OCI-LY1 (cell line): ENCODE data around the gene C1orf116.

ENCODE experiments used
- H2AFZ ChIP-seq: fragments of 200-600 bp; sonication (generic), shearing (Covaris generic); 2 replicates; pipeline ENCODE4 v1.6.0; 2014; ENCODE audit warnings: antibody characterized with exemption, mild to moderate bottlenecking, low read length
- H3F3A ChIP-seq: fragments of 200-600 bp; sonication (generic), shearing (Covaris generic); 2 replicates; pipeline ENCODE4 v1.6.0; 2014; ENCODE audit warnings: mild to moderate bottlenecking, antibody characterized with exemption, low read length, moderate library complexity; ENCODE audit not compliant: insufficient read depth
- H3K27ac ChIP-seq: fragments of 200-600 bp; sonication (generic); 2 replicates; pipeline ENCODE4 v1.5.1; 2014; ENCODE audit warnings: low read length, mixed run types, mild to moderate bottlenecking, low read depth; ENCODE audit not compliant: poor library complexity, severe bottlenecking
- H3K27me3 ChIP-seq: fragments of 200-600 bp; sonication (generic); 2 replicates; pipeline ENCODE4 v1.6.0; 2014; ENCODE audit warnings: antibody characterized with exemption, mild to moderate bottlenecking, low read length, moderate library complexity; ENCODE audit not compliant: insufficient read depth
- H3K36me3 ChIP-seq: fragments of 200-600 bp; sonication (generic); 2 replicates; pipeline ENCODE4 v1.6.1; 2014; ENCODE audit warnings: mild to moderate bottlenecking, antibody characterized with exemption, low read length, moderate library complexity, mixed read lengths; ENCODE audit not compliant: insufficient read depth
- H3K4me1 ChIP-seq: fragments of 200-600 bp; sonication (generic); 2 replicates; pipeline ENCODE4 v1.5.1; 2014; ENCODE audit warnings: mild to moderate bottlenecking, low read length, moderate library complexity; ENCODE audit not compliant: insufficient read depth, severe bottlenecking
- H3K4me2 ChIP-seq: fragments of 200-600 bp; sonication (generic), shearing (Covaris generic); 2 replicates; pipeline ENCODE4 v1.6.1; 2014; ENCODE audit warnings: low read length
- H3K4me3 ChIP-seq: fragments of 200-600 bp; sonication (generic); 2 replicates; pipeline ENCODE4 v1.5.1; 2014; ENCODE audit warnings: low read length, low read depth, mild to moderate bottlenecking, mixed read lengths; ENCODE audit not compliant: poor library complexity, severe bottlenecking
- H3K79me2 ChIP-seq: fragments of 200-600 bp; shearing (Covaris generic); 2 replicates; pipeline ENCODE4 v1.6.1; 2016; ENCODE audit warnings: mixed run types, low read length, mixed read lengths; ENCODE audit not compliant: insufficient read depth
- H3K9ac ChIP-seq: fragments of 200-600 bp; sonication (generic), shearing (Covaris generic); 2 replicates; pipeline ENCODE4 v1.6.1; 2014; ENCODE audit warnings: mild to moderate bottlenecking, low read length, mixed read lengths
- H3K9me2 ChIP-seq: fragments of 200-600 bp; sonication (generic), shearing (Covaris generic); 2 replicates; pipeline ENCODE4 v1.6.1; 2014; ENCODE audit warnings: low read depth, mild to moderate bottlenecking, low read length, mixed read lengths
- H3K9me3 ChIP-seq: fragments of 200-600 bp; shearing (Covaris generic); 2 replicates; pipeline ENCODE4 v1.6.1; 2014; ENCODE audit warnings: low read length, mixed read lengths
- H4K20me1 ChIP-seq: fragments of 200-600 bp; sonication (generic), shearing (Covaris generic); 2 replicates; pipeline ENCODE4 v1.6.0; 2016; ENCODE audit warnings: mild to moderate bottlenecking, low read length; ENCODE audit not compliant: insufficient read depth
- CTCF ChIP-seq: fragments of 200-600 bp; sonication (generic), shearing (Covaris generic); IDR thresholded peaks from 2 replicates; pipeline ENCODE4 v1.5.1; 2017; ENCODE audit warnings: mild to moderate bottlenecking, antibody characterized with exemption, low read length, moderate library complexity, mixed read lengths
- EZH2 ChIP-seq: fragments of 200-600 bp; sonication (generic), shearing (Covaris generic); IDR thresholded peaks from 2 replicates; pipeline ENCODE4 v1.8.0; 2017; ENCODE audit warnings: borderline replicate concordance, mixed run types, mild to moderate bottlenecking, antibody characterized with exemption, low read length, moderate library complexity, mixed read lengths

The C1orf116 gene

GRCh38 chr1:207019661-207020060 lies 12.9 kb downstream of the C1orf116 start:
- H3K27ac ChIP-seq, result no peak overlapping the region
- no peaks in the 10 kb centered on the region for H3K9me3 ChIP-seq
- no peak overlapping the region for H3K9ac ChIP-seq
- H3F3A ChIP-seq, result no peaks in the 10 kb centered on the region
- no peak overlapping the region for H2AFZ ChIP-seq
- no peaks in the 10 kb centered on the region for H4K20me1 ChIP-seq
- H3K4me3 ChIP-seq, result no peak overlapping the region
- H3K4me1 ChIP-seq, result no peaks in the 10 kb centered on the region
- H3K27me3 ChIP-seq, result no peaks in the 10 kb centered on the region
- H3K79me2 ChIP-seq, result no peaks in the 10 kb centered on the region
- H3K9me2 ChIP-seq, result no peaks in the 10 kb centered on the region
- no peak overlapping the region for H3K4me2 ChIP-seq
- H3K36me3 ChIP-seq, result no peaks in the 10 kb centered on the region
- TF ChIP-seq EZH2, result no peak
- TF ChIP-seq CTCF, result no peak

- Histone ChIP-seq H3K9ac (no peak overlapping the region), H2AFZ (no peak overlapping the region), H3K27ac (no peak overlapping the region), H3K27me3 (no peaks in the 10 kb centered on the region), H4K20me1 (no peaks in the 10 kb centered on the region), H3K79me2 (no peaks in the 10 kb centered on the region), H3K36me3 (no peaks in the 10 kb centered on the region), H3K9me3 (no peaks in the 10 kb centered on the region), H3K4me1 (no peaks in the 10 kb centered on the region), H3K9me2 (no peaks in the 10 kb centered on the region), H3K4me2 (no peak overlapping the region), H3K4me3 (no peak overlapping the region), H3F3A (no peaks in the 10 kb centered on the region)
- no peak for TF ChIP-seq EZH2
- TF ChIP-seq CTCF, result no peak
These were observed 13.4 kb downstream of the C1orf116 start for GRCh38 chr1:207019161-207019560.

GRCh38 chr1:207018707-207019106 lies 13.8 kb downstream of the C1orf116 start:
- no peak overlapping the region for H3K9ac ChIP-seq
- H2AFZ ChIP-seq, result no peak overlapping the region
- no peaks in the 10 kb centered on the region for H3K4me1 ChIP-seq
- H3K4me3 ChIP-seq, result no peak overlapping the region
- no peaks in the 10 kb centered on the region for H4K20me1 ChIP-seq
- no peaks in the 10 kb centered on the region for H3F3A ChIP-seq
- no peak overlapping the region for H3K27ac ChIP-seq
- H3K27me3 ChIP-seq, result no peaks in the 10 kb centered on the region
- no peak overlapping the region for H3K4me2 ChIP-seq
- H3K36me3 ChIP-seq, result no peaks in the 10 kb centered on the region
- H3K9me3 ChIP-seq, result no peaks in the 10 kb centered on the region
- no peak for TF ChIP-seq EZH2
- no peak for TF ChIP-seq CTCF
- H3K79me2 ChIP-seq, result no peaks in the 10 kb centered on the region
- H3K9me2 ChIP-seq, result no peaks in the 10 kb centered on the region
